SU-DHL-6 (cell line): ENCODE data around the gene PRPF8.

Experiments used
- H2AFZ ChIP-seq: fragments of 200-600 bp; sonication (generic); 2 replicates; pipeline ENCODE4 v1.6.1; 2014; ENCODE audit warnings: low read depth, mild to moderate bottlenecking, moderate library complexity, mixed read lengths, antibody characterized with exemption, low read length; ENCODE audit not compliant: severe bottlenecking
- H3F3A ChIP-seq: fragments of 200-600 bp; shearing (Covaris generic); 2 replicates; pipeline ENCODE4 v1.6.0; 2016; ENCODE audit warnings: antibody characterized with exemption, mild to moderate bottlenecking; ENCODE audit not compliant: insufficient read depth
- H3K27ac ChIP-seq: fragments of 200-600 bp; sonication (generic); 2 replicates; pipeline ENCODE4 v1.5.1; 2016; ENCODE audit warnings: low read depth, mild to moderate bottlenecking, low read length, moderate library complexity, mixed read lengths
- H3K27me3 ChIP-seq: fragments of 200-600 bp; sonication (generic), shearing (Covaris generic); 2 replicates; pipeline ENCODE4 v1.6.0; 2014; ENCODE audit warnings: mild to moderate bottlenecking, low read length
- H3K36me3 ChIP-seq: fragments of 200-600 bp; sonication (generic); 2 replicates; pipeline ENCODE4 v1.6.1; 2014; ENCODE audit warnings: mild to moderate bottlenecking, low read length, mixed read lengths
- H3K4me2 ChIP-seq: fragments of 300-600, 200-600 bp; shearing (Covaris generic), sonication (generic); 2 replicates; pipeline ENCODE4 v1.6.0; 2014; ENCODE audit warnings: low read length, low read depth, mild to moderate bottlenecking; ENCODE audit not compliant: poor library complexity, severe bottlenecking
- H3K4me3 ChIP-seq: fragments of 200-600 bp; sonication (generic); 2 replicates; pipeline ENCODE4 v1.5.1; 2014; ENCODE audit warnings: antibody characterized with exemption, low read length, mild to moderate bottlenecking, mixed read lengths; ENCODE audit not compliant: insufficient read depth, poor library complexity, severe bottlenecking
- H3K79me2 ChIP-seq: fragments of 200-600 bp; sonication (generic); 2 replicates; pipeline ENCODE4 v1.6.1; 2014; ENCODE audit warnings: mild to moderate bottlenecking, low read length, moderate library complexity; ENCODE audit not compliant: insufficient read depth
- H3K9ac ChIP-seq: fragments of 200-600 bp; sonication (generic); 2 replicates; pipeline ENCODE4 v1.7.0; 2014; ENCODE audit warnings: mild to moderate bottlenecking, low read length
- H3K9me2 ChIP-seq: fragments of 200-600 bp; sonication (generic); replicated peaks from 2 replicates; pipeline ENCODE4 v1.6.1; 2014; ENCODE audit warnings: low read length; ENCODE audit not compliant: insufficient read depth
- H3K9me3 ChIP-seq: fragments of 200-600 bp; sonication (generic); 2 replicates; pipeline ENCODE4 v1.6.1; 2014; ENCODE audit warnings: low read length, mixed read lengths; ENCODE audit not compliant: insufficient read depth
- H4K20me1 ChIP-seq: fragments of 200-600 bp; sonication (generic); 2 replicates; pipeline ENCODE4 v1.6.1; 2014; ENCODE audit warnings: low read depth, mild to moderate bottlenecking, antibody characterized with exemption, low read length, moderate library complexity, mixed read lengths
- CTCF ChIP-seq: fragments of 200-600 bp; sonication (generic); IDR thresholded peaks from one replicate; pipeline ENCODE4 v1.5.1; 2017; ENCODE audit warnings: antibody characterized with exemption, mild to moderate bottlenecking, low read length, moderate library complexity; ENCODE audit not compliant: insufficient read depth, poor library complexity, severe bottlenecking
- EZH2phosphoT487 ChIP-seq: fragments of 200-600 bp; sonication (generic), shearing (Covaris generic); conservative IDR thresholded peaks from 2 replicates; pipeline ENCODE4 v1.6.1; 2018; ENCODE audit warnings: mild to moderate bottlenecking, antibody characterized with exemption, low read length, moderate library complexity, mixed read lengths

The PRPF8 gene

DNA sequence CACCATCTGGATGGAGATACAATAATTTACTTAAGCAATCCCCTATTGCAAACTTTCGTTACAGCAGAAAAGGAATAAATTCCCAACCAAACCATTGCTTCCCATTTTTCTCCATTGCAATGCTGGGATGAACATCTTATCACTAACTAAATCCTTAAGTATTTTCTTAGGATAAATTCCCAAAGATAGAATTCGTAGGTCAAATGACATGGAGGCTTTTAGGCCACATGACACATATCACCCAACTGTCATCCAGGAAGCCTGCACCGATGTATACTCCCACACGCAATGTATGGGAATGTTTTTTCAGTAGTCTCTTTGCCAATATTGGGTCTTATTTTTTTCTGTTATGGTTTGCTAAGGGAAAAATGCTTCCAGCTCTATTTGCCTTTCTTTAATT is 27.1 kb upstream of the PRPF8 start:
- Histone ChIP-seq H3K9me3 (no peaks in the 10 kb centered on the region), H3K4me3 (no peak overlapping the region), H3K4me2 (no peak overlapping the region), H3K36me3 (no peaks in the 10 kb centered on the region), H4K20me1 (no peaks in the 10 kb centered on the region), H3K79me2 (no peaks in the 10 kb centered on the region), H3K27me3 (no peaks in the 10 kb centered on the region), H3K9ac (no peak overlapping the region), H3K27ac (no peak overlapping the region), H2AFZ (no peak overlapping the region), H3K9me2 (no peaks in the 10 kb centered on the region), H3F3A (peaks cover 4% of the 10 kb centered on the region; the same call in 1 of the 2 replicates)
- TF ChIP-seq CTCF (no peak), EZH2phosphoT487 (no peak)

DNA sequence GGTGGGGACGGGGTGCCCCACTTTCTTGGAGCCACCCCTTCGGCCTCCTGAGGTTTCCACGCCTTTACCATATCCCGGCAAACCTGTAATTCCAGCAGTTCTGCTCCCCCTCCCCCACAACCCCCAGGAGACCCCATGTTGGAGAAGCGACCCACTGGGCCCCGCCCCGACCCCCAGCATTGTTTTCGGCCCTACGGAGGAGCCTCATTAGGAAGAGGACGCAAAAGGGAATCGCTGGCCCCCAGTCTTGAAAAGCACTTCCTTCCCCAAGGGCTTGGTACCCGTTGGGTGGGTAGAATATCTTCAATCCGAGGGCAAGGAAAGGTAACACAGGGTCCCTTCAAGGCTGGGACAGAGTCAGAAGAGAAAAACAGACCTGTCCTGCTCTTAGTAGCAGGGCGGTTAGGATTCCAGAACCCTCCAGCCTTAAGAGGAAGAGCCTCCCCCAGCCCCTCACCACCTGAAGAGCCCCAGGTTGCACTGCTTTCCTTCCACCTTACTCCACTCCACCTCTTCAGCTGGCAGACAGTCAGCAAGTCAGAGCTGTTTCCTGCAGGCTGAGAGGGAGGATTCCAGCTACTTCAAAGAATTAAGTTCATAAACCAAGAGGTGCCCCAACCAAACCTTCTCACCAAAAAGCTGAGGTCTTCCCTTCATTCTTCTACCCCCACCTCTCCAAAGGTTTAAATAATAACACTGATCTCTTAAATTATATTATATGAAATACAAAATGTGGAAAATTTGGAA is 26.3 kb upstream of the PRPF8 start:
- Histone ChIP-seq H3K9me3 (no peaks in the 10 kb centered on the region), H3K4me2 (no peak overlapping the region), H4K20me1 (no peaks in the 10 kb centered on the region), H3K9me2 (no peaks in the 10 kb centered on the region), H3K9ac (no peak overlapping the region), H3F3A (peaks cover 4% of the 10 kb centered on the region; the same call in 1 of the 2 replicates), H3K36me3 (no peaks in the 10 kb centered on the region), H3K27me3 (no peaks in the 10 kb centered on the region), H3K79me2 (no peaks in the 10 kb centered on the region), H3K4me3 (no peak overlapping the region), H3K27ac (no peak overlapping the region), H2AFZ (no peak overlapping the region)
- TF ChIP-seq CTCF = no peak
- no peak for TF ChIP-seq EZH2phosphoT487

GRCh38 chr17:1709971-1710806 is 25.5 kb upstream of the PRPF8 start, which contains the start of gene TLCD2:
Gene TLCD2, minus strand, starts transcription at chr17:1710377. Its CDS starts 135 bp downstream, at chr17:1710242.
- no peaks in the 10 kb centered on the region for H3K9me2 ChIP-seq
- H3K9me3 ChIP-seq = no peaks in the 10 kb centered on the region
- H3K27me3 ChIP-seq = no peaks in the 10 kb centered on the region
- no peaks in the 10 kb centered on the region for H4K20me1 ChIP-seq
- no peak within 1 kb of the TSS for H3K4me3 ChIP-seq
- TF ChIP-seq CTCF (no peak), EZH2phosphoT487 (no peak)
- no peak within 1 kb of the TSS for H3K27ac ChIP-seq
- H3K9ac ChIP-seq = no peak within 1 kb of the TSS
- no peak within 1 kb of the TSS for H2AFZ ChIP-seq
- H3F3A ChIP-seq = peaks cover 4% of the 10 kb centered on the region; the same call in 1 of the 2 replicates
- H3K79me2 ChIP-seq = no peaks in the 10 kb centered on the region
- H3K4me2 ChIP-seq = no peak within 1 kb of the TSS
- no peaks in the 10 kb centered on the region for H3K36me3 ChIP-seq
